ENCODE data around the gene PDE2A.

Gene PDE2A

GRCh38 chr11:72543849-72544542 lies 130.2 kb downstream of the PDE2A start:
- DNase-seq (ENCODE audit: low spot score), result no peak

- DNase-seq (ENCODE audit: low spot score), result no peak
Observed at GRCh38 chr11:72541257-72541974, 132.8 kb downstream of the PDE2A start.

- DNase-seq (ENCODE audit: low spot score), result no peak
Observed at GRCh38 chr11:72537051-72537450, 137.2 kb downstream of the PDE2A start.

GRCh38 chr11:72535194-72535547 lies 139.1 kb downstream of the PDE2A start:
- no peak for DNase-seq (ENCODE audit: low spot score)

DNA sequence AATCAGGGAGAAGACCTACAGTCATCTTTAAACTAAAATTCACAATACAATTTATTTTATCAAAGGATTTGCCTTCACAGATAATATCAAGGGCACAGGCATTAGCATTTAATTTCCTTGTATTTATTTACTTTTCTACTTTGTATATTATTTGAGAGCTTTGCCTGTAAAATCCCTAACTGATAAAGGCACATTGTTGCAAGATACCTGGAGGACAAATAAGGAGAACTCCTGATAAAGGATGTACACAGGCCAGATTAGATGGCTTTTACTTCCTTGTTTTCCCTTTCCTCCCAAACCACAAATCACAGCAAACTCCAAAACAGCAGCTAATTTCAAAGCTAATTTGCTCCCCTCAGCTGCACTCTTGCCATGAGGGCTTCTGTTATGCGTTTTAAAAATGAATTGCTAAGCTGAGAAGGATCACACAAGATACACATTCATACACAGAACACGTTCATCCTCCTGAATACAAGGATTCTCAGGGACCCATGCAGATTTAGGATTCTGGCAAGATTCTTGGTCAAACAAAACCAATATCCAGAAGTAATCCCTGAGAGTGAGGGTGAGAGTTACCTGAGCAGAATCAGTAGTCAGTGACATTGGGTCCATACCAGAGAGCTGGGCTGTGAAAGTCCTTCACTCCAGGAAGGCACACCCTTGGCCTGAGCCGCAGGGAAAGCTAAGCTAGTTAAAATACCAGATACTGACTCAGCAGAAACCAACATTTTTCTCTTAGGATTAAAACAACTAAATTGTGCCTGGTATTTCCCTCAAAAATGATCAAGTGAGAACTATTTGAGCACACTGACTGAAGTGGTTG lies 139.6 kb downstream of the PDE2A start:
- DNase-seq (ENCODE audit: low spot score), result no peak

GRCh38 chr11:72529068-72529467 lies 145.2 kb downstream of the PDE2A start:
- no peak for DNase-seq (ENCODE audit: low spot score)

DNA sequence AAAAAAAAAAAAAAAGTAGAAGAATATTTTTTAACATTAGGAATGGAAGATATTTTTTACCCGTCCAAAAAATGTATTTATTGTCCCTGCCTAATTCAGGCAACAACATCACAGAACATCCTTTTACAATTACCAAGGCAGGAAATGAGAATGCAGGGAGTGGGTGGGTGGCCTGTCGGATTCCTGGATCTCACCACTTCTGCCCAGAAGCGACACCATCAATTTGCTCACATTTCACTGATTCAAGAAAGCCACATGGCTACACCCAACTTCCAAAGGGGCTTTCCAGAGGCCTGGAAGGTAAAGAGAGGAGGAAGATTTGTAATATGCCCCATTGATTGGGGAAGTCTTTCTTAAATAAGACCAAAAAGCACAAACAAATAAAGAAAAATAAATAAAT lies 146.1 kb downstream of the PDE2A start:
- no peak for DNase-seq (ENCODE audit: low spot score)
